H1 (cell line): ENCODE data around the gene GBP7. TPM values are rescaled to one million over a fixed set of nuclear protein-coding genes. Genes with fewer than 3 reads are reported as not detected.

Experiments
- CTCF ChIA-PET: fragments of 300-600 bp; sonication (Branson Sonifier 250); formaldehyde crosslinking; loops from one replicate; lab custom pipeline; 2021; ENCODE audit not compliant: partially characterized antibody; lab: Charles Lee
- POLR2A ChIA-PET: fragments of 300-600 bp; sonication (Branson Sonifier 250); formaldehyde crosslinking; loops from one replicate; lab custom pipeline; 2021; ENCODE audit warnings: inconsistent platforms; ENCODE audit not compliant: partially characterized antibody; lab: Charles Lee
- DNase-seq, 2 experiments: peaks; one replicate each; pipeline versions ENCODE4 v3.0.0 to v3.0.0-alpha.2; 2010 to 2022; ENCODE audit warnings: low spot score in 2 of 2, low read depth in 1 of 2, mixed read lengths in 1 of 2
- FAIRE-seq: peaks from 2 replicates; lab custom pipeline; 2011; peaks lifted over from hg19 to GRCh38; lab: Jason Lieb, UNC
- H2AFZ ChIP-seq: 2 replicates; pipeline ENCODE4 v1.8.1; 2012; ENCODE audit warnings: low read length, inconsistent platforms
- H2AK5ac ChIP-seq: 2 replicates; pipeline ENCODE4 v1.6.1; 2013; ENCODE audit warnings: low read depth, low read length
- H2BK120ac ChIP-seq: replicated peaks from 2 replicates; pipeline ENCODE3; 2013; ENCODE audit warnings: low read depth, low read length, inconsistent platforms
- H2BK12ac ChIP-seq: 2 replicates; pipeline ENCODE4 v1.6.1; 2013; ENCODE audit warnings: low read depth, low read length
- H2BK15ac ChIP-seq: 2 replicates; pipeline ENCODE4 v1.6.1; 2013; ENCODE audit warnings: low read length
- H2BK20ac ChIP-seq: 2 replicates; pipeline ENCODE4 v1.6.1; 2013; ENCODE audit warnings: low read length
- H2BK5ac ChIP-seq: 2 replicates; pipeline ENCODE4 v1.6.1; 2013; ENCODE audit warnings: low read depth, low read length
- H3K14ac ChIP-seq: 2 replicates; pipeline ENCODE4 v1.6.1; 2013; ENCODE audit warnings: inconsistent platforms; ENCODE audit not compliant: insufficient read length
- H3K18ac ChIP-seq: 2 replicates; pipeline ENCODE4 v1.6.1; 2013; ENCODE audit warnings: low read length; ENCODE audit errors: extremely low read depth
- H3K23ac ChIP-seq: 2 replicates; pipeline ENCODE4 v1.6.1; 2013; ENCODE audit warnings: inconsistent platforms; ENCODE audit not compliant: insufficient read length
- H3K23me2 ChIP-seq: 2 replicates; pipeline ENCODE4 v1.6.1; 2013; ENCODE audit warnings: low read depth, low read length
- H3K27ac ChIP-seq: 2 replicates; pipeline ENCODE4 v1.6.1; 2011; ENCODE audit warnings: low read depth, low read length, inconsistent platforms
- H3K27me3 ChIP-seq, 4 experiments: replicated peaks in 1 of 4; 1 replicate in 1 of 4; 2 replicates in 3 of 4; pipeline versions ENCODE4 v1.6.1 to v1.8.1; 2011 to 2013; ENCODE audit warnings: low read length in 3 of 4, mild to moderate bottlenecking in 3 of 4, inconsistent platforms in 2 of 4, mixed read lengths in 2 of 4, moderate library complexity in 1 of 4; ENCODE audit not compliant: control insufficient read depth in 3 of 4, insufficient read depth in 3 of 4; ENCODE audit errors: extremely low read depth in 1 of 4
- H3K36me3 ChIP-seq, 4 experiments: 2 replicates each; pipeline versions ENCODE4 v1.6.1 to v1.8.1; 2011 to 2013; ENCODE audit warnings: mild to moderate bottlenecking in 4 of 4, low read length in 3 of 4, moderate library complexity in 2 of 4, control low read depth in 1 of 4, inconsistent platforms in 1 of 4; ENCODE audit not compliant: insufficient read depth in 4 of 4, control insufficient read depth in 2 of 4
- H3K4ac ChIP-seq: replicated peaks from 2 replicates; pipeline ENCODE3; 2013; ENCODE audit warnings: low read length, low read depth, mixed read lengths, inconsistent platforms; ENCODE audit not compliant: insufficient read length
- H3K4me1 ChIP-seq, 4 experiments: replicated peaks in 1 of 4; 1 replicate in 1 of 4; 2 replicates in 3 of 4; pipeline versions ENCODE4 v1.6.1 to v1.8.1; 2011 to 2013; ENCODE audit warnings: low read length in 3 of 4, inconsistent platforms in 2 of 4, mixed read lengths in 1 of 4; ENCODE audit not compliant: insufficient read depth in 4 of 4, control insufficient read depth in 3 of 4
- H3K4me2 ChIP-seq, 2 experiments: 2 replicates each; pipeline versions ENCODE4 v1.6.1 to v1.8.1; 2011 to 2013; ENCODE audit warnings: low read depth in 2 of 2, low read length in 2 of 2, control low read depth in 1 of 2, inconsistent platforms in 1 of 2, mild to moderate bottlenecking in 1 of 2; ENCODE audit not compliant: insufficient read depth in 1 of 2
- H3K4me3 ChIP-seq, 4 experiments: fragments of 200-600, 300-600 bp in 1 of 4; sonication (generic), shearing (Covaris generic), sonication (Bioruptor Twin) in 1 of 4; 2 replicates each; pipeline versions ENCODE4 v1.5.1 to v1.8.1; 2011 to 2016; ENCODE audit warnings: low read length in 4 of 4, low read depth in 3 of 4, control low read depth in 2 of 4, inconsistent platforms in 2 of 4, mild to moderate bottlenecking in 2 of 4, mixed read lengths in 1 of 4, moderate library complexity in 1 of 4; ENCODE audit not compliant: insufficient read depth in 2 of 4; ENCODE audit errors: extremely low read depth in 1 of 4
- H3K56ac ChIP-seq: replicated peaks from 2 replicates; pipeline ENCODE3; 2013; ENCODE audit warnings: low read depth, mild to moderate bottlenecking, mixed read lengths, low read length, inconsistent platforms; ENCODE audit not compliant: insufficient read length
- H3K79me1 ChIP-seq: 2 replicates; pipeline ENCODE4 v1.6.1; 2013; ENCODE audit warnings: low read depth, low read length, control low read depth
- H3K79me2 ChIP-seq, 2 experiments: 2 replicates each; pipeline versions ENCODE4 v1.6.1 to v1.8.1; 2012 to 2013; ENCODE audit warnings: low read length in 2 of 2, mild to moderate bottlenecking in 2 of 2, inconsistent platforms in 1 of 2; ENCODE audit not compliant: insufficient read depth in 2 of 2, control insufficient read depth in 1 of 2
- H3K9ac ChIP-seq, 4 experiments: replicated peaks in 1 of 4; 1 replicate in 1 of 4; 2 replicates in 3 of 4; pipeline versions ENCODE4 v1.6.1 to v1.8.1; 2011 to 2013; ENCODE audit warnings: low read depth in 3 of 4, low read length in 3 of 4, control low read depth in 2 of 4, mild to moderate bottlenecking in 2 of 4, moderate library complexity in 2 of 4, inconsistent platforms in 1 of 4; ENCODE audit errors: extremely low read depth in 1 of 4
- H3K9me3 ChIP-seq, 2 experiments: 2 replicates each; pipeline versions ENCODE4 v1.6.1 to v1.8.1; 2012 to 2013; ENCODE audit warnings: mild to moderate bottlenecking in 2 of 2, moderate library complexity in 2 of 2, control low read depth in 1 of 2, inconsistent platforms in 1 of 2, low read depth in 1 of 2, low read length in 1 of 2, mixed read lengths in 1 of 2; ENCODE audit not compliant: insufficient read depth in 2 of 2
- H4K20me1 ChIP-seq, 2 experiments: replicated peaks in 1 of 2; 2 replicates each; pipeline versions ENCODE3 to v1.8.1; 2011 to 2013; ENCODE audit warnings: inconsistent platforms in 2 of 2, low read length in 2 of 2, mild to moderate bottlenecking in 1 of 2; ENCODE audit not compliant: insufficient read depth in 2 of 2, control insufficient read depth in 1 of 2
- H4K5ac ChIP-seq: 2 replicates; pipeline ENCODE4 v1.6.1; 2013; ENCODE audit warnings: low read length, low read depth, mixed read lengths, inconsistent platforms; ENCODE audit not compliant: insufficient read length
- H4K8ac ChIP-seq: 2 replicates; pipeline ENCODE4 v1.8.0; 2013; ENCODE audit warnings: mild to moderate bottlenecking, moderate library complexity, low read length, inconsistent platforms; ENCODE audit not compliant: insufficient read depth; ENCODE audit errors: extremely low read depth
- H4K91ac ChIP-seq: replicated peaks from 2 replicates; pipeline ENCODE3; 2013; ENCODE audit warnings: low read length, mixed read lengths, inconsistent platforms; ENCODE audit not compliant: insufficient read length
- ATF2 ChIP-seq: IDR thresholded peaks from 2 replicates; pipeline ENCODE4 v1.6.1; 2012; ENCODE audit warnings: low read length, inconsistent platforms
- GTF2F1 ChIP-seq: IDR thresholded peaks from 2 replicates; pipeline ENCODE4 v1.6.1; 2012; ENCODE audit warnings: low read depth, low read length, improper control_type of control experiment, borderline replicate concordance
- JUND ChIP-seq: IDR thresholded peaks from 2 replicates; pipeline ENCODE4 v1.6.1; 2011; ENCODE audit warnings: mild to moderate bottlenecking, improper control_type of control experiment, low read length
- MAX ChIP-seq: IDR thresholded peaks from 2 replicates; pipeline ENCODE4 v1.6.1; 2012; ENCODE audit warnings: inconsistent platforms
- NRF1 ChIP-seq: IDR thresholded peaks from 2 replicates; pipeline ENCODE4 v1.6.1; 2011; ENCODE audit warnings: mild to moderate bottlenecking, low read depth, low read length, improper control_type of control experiment
- PHF8 ChIP-seq: fragments of 200-600 bp; sonication (generic); conservative IDR thresholded peaks from 2 replicates; pipeline ENCODE4 v1.7.1; 2012; ENCODE audit warnings: low read depth, mild to moderate bottlenecking, inconsistent platforms, low read length, moderate library complexity
- POLR2A ChIP-seq, 2 experiments: IDR thresholded peaks; 1 replicate in 1 of 2; 2 replicates in 1 of 2; pipeline ENCODE4 v1.6.1; 2011; ENCODE audit warnings: low read depth in 2 of 2, low read length in 2 of 2, mild to moderate bottlenecking in 2 of 2; ENCODE audit errors: control extremely low read depth in 1 of 2
- POU5F1 ChIP-seq: IDR thresholded peaks from 2 replicates; pipeline ENCODE4 v1.6.1; 2011; ENCODE audit warnings: low read depth, mild to moderate bottlenecking, low read length, moderate library complexity
- SAP30 ChIP-seq: fragments of 300-600 bp; sonication (generic); IDR thresholded peaks from 2 replicates; pipeline ENCODE4 v1.7.1; 2012; ENCODE audit warnings: low read length, moderate library complexity, mild to moderate bottlenecking, inconsistent platforms; ENCODE audit not compliant: insufficient read depth, insufficient replicate concordance
- SIN3A ChIP-seq, 2 experiments: IDR thresholded peaks in 1 of 2; conservative IDR thresholded peaks in 1 of 2; 2 replicates each; pipeline ENCODE4 v1.6.1; 2011 to 2012; ENCODE audit warnings: low read length in 2 of 2, improper control_type of control experiment in 1 of 2, low read depth in 1 of 2, mild to moderate bottlenecking in 1 of 2
- SIRT6 ChIP-seq: IDR thresholded peaks from one replicate; pipeline ENCODE4 v1.7.1; 2012; ENCODE audit warnings: low read length, inconsistent platforms
- TCF12 ChIP-seq: IDR thresholded peaks from 2 replicates; pipeline ENCODE4 v1.6.1; 2011; ENCODE audit warnings: low read depth, mild to moderate bottlenecking, low read length
- WGBS, 2 experiments: shearing (Covaris generic) in 1 of 2; methylation state at CpG; one replicate each; pipeline versions ENCODE4 v1.1.6 to v1.1.7; 2013 to 2015; ENCODE audit warnings: low lambda C conversion rate in 2 of 2, mixed read lengths in 2 of 2, inconsistent platforms in 1 of 2, low coverage in 1 of 2, missing lambda C conversion rate in 1 of 2; ENCODE audit not compliant: insufficient replicate concordance in 2 of 2, insufficient coverage in 1 of 2, insufficient read length in 1 of 2; ENCODE audit errors: extremely low coverage in 1 of 2, missing lambda C conversion rate in 1 of 2; 5-methylcytosine and 5-hydroxymethylcytosine counted together
- polyA plus RNA-seq, 7 experiments: library from polyadenylated mRNA; depleted of rRNA in 3 of 7; stranded (reverse) in 5 of 7; unstranded in 2 of 7; fragments of >200 nt in 5 of 7; fragments of 200-250 nt in 2 of 7; gene quantifications; 1 replicate in 5 of 7; 2 replicates in 1 of 7; 4 replicates in 1 of 7; pipeline versions ENCODE4 v1.2.1 to v1.2.3, GENCODE V29; 2011 to 2013; ENCODE audit warnings: missing spikeins in 2 of 7, mixed read lengths in 2 of 7
- total RNA-seq: library from RNA; stranded (reverse); fragmentation: NEBNext Ultra II Directional; extraction: Animal tissue kit (Norgen Biotek cat#: 25700); gene quantifications from 2 replicates; pipeline ENCODE4 v1.2.1, GENCODE V29; 2021

Gene GBP7
- total and polyA plus RNA-seq, 2 of the 8 experiments (the other 6 are each of a cell fraction or from before 2014, with no cell fraction given): not detected

- Histone ChIP-seq H3K4ac (no peak overlapping the region), H3K4me2 (no peak overlapping the region), H2AK5ac (no peak overlapping the region), H2AFZ (peak overlapping the region; percentile 62; the same call in 1 of the 2 replicates), H3K9me3 (no peaks in the 10 kb centered on the region), H3K14ac (no peak overlapping the region), H2BK5ac (no peak overlapping the region), H4K91ac (no peak overlapping the region), H3K9ac (no peak overlapping the region), H3K36me3 (no peaks in the 10 kb centered on the region), H2BK120ac (no peak overlapping the region), H4K20me1 (no peaks in the 10 kb centered on the region), H3K79me2 (no peaks in the 10 kb centered on the region), H3K23me2 (no peaks in the 10 kb centered on the region), H4K5ac (no peak overlapping the region), H3K27ac (no peak overlapping the region), H3K56ac (no peak overlapping the region), H2BK15ac (no peak overlapping the region), H3K23ac (no peak overlapping the region), H3K4me3 (no peak overlapping the region), H3K18ac (no peak overlapping the region), H2BK12ac (no peak overlapping the region), H4K8ac (no peak overlapping the region), H2BK20ac (no peak overlapping the region), H3K4me1 (no peaks in the 10 kb centered on the region), H3K27me3 (no peaks in the 10 kb centered on the region), H3K79me1 (no peaks in the 10 kb centered on the region)
- DNase-seq: no peak
- POLR2A ChIA-PET: no interaction called here
- FAIRE-seq: no peak
- CTCF ChIA-PET: no interaction called here
- WGBS, 2 experiments: 81% methylated on average over 1 of the region's 1 CpG; no CpG with 5 or more reads in 1 of the 2 experiments
- no peak for TF ChIP-seq ATF2
- TF ChIP-seq GTF2F1: no peak
- no peak for TF ChIP-seq POLR2A (IDR thresholded peaks at IDR 0.05; ENCODE audit: control extremely low read depth in 1 of 2, low read depth in 2 of 2, low read length in 2 of 2)
- no peak for TF ChIP-seq NRF1
- TF ChIP-seq JUND: no peak
- no peak for TF ChIP-seq PHF8
- no peak for TF ChIP-seq MAX
- TF ChIP-seq TCF12: no peak
- TF ChIP-seq SIN3A (conservative IDR thresholded peaks at IDR 0.05 in 1 of 2, IDR thresholded peaks at IDR 0.05 in 1 of 2; ENCODE audit: low read depth in 1 of 2, low read length in 2 of 2): no peak
- no peak for TF ChIP-seq POU5F1
- no peak for TF ChIP-seq SIRT6
- TF ChIP-seq SAP30: no peak
Measured at GRCh38 chr1:89166705-89167104, 9.1 kb downstream of the GBP7 start.
